C4-2B (cell line): ENCODE measurements around the gene KCNK3.

Experiments
- ZFX ChIP-seq: fragments of 450-650 bp; IDR thresholded peaks from 2 replicates; pipeline ENCODE4 v1.6.1; 2017
- TF ChIP-seq, protein P1 (sequence below): fragments of 450-650 bp; conservative IDR thresholded peaks from 2 replicates; pipeline ENCODE4 v1.5.1; 2017; ENCODE audit warnings: mild to moderate bottlenecking

DNA sequence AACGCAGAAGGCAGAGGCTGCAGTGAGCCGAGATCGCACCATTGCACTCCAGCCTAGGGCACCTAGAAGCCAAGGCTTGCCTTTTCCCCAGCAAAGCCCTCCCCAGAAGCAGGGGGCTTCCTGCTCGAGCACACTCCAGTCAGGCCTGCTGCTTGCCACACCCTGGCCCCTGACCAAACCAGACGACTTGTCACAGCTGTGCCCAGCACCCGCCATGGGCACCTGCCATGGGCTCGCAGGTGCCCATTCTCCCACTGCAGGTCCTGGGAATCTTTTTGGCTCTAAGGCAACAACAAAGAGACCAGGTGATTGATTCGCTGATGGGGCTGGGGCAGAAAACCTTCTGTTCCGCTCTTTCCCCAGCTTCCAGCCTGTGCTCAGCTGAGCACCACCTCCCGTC is 4.9 kb downstream of the KCNK3 start:
- TF ChIP-seq, protein P1, sequence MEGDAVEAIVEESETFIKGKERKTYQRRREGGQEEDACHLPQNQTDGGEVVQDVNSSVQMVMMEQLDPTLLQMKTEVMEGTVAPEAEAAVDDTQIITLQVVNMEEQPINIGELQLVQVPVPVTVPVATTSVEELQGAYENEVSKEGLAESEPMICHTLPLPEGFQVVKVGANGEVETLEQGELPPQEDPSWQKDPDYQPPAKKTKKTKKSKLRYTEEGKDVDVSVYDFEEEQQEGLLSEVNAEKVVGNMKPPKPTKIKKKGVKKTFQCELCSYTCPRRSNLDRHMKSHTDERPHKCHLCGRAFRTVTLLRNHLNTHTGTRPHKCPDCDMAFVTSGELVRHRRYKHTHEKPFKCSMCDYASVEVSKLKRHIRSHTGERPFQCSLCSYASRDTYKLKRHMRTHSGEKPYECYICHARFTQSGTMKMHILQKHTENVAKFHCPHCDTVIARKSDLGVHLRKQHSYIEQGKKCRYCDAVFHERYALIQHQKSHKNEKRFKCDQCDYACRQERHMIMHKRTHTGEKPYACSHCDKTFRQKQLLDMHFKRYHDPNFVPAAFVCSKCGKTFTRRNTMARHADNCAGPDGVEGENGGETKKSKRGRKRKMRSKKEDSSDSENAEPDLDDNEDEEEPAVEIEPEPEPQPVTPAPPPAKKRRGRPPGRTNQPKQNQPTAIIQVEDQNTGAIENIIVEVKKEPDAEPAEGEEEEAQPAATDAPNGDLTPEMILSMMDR, result no peak
- TF ChIP-seq ZFX, result no peak
